Islet precursor cell (in vitro differentiated cells): Measurements from ENCODE around the gene GEMIN4.

ENCODE experiments used
- DNase-seq: peaks from one replicate; pipeline ENCODE4 v3.0.0-alpha.2; 2018

The GEMIN4 gene

DNA sequence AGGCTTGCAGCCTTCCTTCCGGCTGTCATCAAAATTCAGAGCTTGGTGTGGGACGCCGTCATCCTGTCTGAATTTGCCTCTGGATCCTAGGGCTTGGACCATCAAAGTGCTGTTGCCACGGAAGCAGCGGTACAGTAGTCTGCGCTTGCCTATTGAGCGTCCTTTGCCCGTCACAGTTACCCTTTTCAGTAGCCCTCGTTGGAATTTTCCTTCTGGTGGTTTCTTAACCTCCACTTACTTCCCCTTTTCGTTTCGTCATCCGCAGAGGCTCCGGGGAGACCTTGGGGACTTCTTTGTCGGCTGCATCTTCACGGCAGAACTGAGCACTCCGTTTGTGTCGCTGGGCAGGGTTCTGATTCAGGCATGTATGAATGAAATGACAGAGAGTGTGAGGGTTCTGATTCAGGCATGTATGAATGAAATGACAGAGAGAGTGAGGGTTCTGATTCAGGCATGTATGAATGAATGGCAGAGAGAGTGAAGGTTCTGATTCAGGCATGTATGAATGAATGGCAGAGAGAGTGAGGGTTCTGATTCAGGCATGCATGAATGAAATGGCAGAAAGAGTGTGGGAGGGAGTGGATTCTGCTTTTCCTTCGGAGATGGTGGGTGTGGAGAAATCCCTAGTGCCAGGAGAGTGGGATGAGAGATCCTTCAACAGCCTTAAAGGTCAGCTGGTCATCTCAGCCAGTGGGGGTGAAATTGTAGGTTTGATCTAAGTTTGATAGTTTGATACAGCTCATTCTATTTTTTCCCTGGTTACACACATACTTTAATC lies 11.6 kb downstream of the GEMIN4 start:
- DNase-seq = no peak

DNA sequence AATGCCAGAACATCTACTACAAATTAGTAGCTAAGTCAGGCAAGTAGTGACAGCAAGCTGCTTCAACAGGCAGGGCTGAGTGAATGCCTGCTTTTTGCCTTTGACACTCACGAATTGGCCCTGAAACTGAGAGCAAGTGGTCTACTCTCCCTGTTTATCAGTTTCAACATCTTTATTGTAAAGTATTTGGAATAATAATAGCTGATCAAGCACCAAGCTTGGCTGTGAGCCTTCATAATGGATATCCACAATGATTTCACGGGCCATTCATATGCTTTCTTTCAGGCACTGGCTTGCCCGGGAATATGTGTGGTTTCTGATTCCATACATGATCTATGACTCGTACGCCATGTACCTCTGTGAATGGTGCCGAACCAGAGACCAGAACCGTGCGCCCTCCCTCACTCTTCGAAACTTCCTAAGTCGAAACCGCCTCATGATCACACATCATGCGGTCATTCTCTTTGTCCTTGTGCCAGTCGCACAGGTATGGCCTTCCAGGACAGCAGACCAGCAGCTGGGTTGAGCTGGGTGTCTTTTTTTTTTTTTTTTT lies 14.4 kb downstream of the GEMIN4 start:
- DNase-seq = no peak

DNA sequence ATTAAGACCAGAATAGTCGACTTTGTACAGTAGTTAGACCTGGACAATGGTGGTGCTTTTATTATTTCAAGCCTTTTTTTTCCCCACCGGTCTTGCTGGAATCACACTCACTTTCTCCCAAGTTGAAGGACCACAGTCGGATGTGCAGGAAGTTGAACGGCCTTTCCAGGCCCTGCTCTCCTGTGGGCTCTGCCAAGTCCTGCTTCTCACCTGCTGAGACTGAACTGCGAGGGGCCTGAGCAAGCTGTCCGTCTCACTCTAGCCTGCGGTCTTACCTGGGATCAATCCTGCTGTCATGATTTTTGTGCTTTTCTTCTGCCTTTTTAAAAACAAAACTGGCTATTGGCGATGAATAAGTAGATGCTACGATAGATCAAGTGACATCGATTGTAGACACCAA lies 18.3 kb downstream of the GEMIN4 start:
- no peak for DNase-seq

DNA sequence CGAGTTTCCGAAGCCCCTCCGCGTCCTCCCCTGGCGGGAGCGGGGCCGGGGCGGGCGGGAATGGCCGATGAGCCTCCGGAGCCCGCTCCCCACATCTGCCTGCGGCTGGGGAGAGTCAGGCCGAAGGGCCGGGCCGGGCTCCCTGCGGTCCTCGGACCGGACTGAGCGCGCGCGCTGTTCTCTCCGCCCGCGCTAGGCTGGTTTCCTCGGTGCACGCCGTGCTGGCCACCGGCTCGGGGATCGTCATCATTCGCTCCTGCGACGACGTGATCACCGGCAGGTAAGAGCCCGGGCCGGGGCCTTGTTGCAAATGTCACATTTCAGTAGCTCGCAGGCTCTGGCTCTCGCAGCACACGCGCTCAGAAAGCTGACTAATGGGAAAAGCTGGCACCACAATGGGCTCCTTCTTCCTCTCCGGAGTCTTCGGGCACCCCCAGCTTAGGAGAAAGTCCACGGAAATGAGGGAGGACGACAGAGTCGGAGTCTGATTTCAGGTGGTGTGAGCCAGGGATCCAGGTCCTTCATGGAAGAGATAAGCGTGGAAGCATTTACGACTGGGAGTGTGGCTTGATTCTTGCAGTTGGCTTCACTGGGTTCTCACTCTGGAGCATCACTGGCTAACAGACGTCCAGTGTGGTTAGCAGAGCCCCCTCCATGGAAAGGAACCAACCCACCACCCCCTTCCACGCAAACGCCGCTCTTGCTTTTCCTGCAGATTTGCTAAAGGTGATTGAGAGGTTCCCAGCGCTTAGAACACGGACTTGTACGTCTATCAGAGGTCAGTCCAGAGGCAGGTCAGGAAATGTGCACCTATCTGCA lies 19.0 kb downstream of the GEMIN4 start:
- peak; percentile 74 for DNase-seq

DNA sequence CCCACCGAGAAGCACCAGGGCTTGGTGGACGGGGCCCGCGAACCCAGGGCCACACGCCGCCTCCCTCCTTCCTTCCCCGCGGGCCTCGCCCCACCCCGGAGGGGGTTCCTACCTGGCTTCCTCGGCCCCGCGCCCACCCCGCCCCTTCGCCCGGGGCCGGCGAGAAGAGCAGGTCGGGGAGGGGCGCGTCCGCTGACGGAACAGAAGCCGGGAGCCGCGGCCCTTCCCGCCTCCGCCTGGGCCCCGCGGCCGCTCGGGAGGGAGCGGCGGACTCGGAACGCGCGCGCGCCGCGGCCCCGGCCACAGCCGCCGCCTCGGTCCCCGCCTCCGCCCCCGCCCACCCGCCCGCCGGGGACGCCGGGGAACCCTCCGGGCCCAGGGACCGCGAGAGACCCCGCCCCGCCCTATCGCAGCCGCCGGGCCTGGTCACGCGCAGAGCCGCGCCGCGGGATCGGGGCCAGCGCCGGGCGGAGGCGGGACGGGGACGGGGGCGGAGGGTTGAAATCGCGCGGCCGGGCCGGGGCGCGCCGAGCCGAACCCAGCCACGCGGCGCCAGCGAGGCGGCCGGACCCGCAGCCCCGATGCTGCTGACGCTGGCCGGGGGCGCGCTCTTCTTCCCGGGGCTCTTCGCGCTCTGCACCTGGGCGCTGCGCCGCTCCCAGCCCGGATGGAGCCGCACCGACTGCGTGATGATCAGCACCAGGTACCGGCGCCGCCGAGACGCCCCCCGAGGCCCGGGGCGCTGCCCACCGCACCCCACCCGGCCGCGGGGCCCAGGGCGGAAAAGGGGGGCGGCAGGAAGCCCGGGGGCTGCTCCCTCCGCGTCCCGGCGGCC lies 19.8 kb downstream of the GEMIN4 start, which contains the start of gene TLCD3A:
TSS of gene TLCD3A (plus strand) at position 530 of the 835 bp plus-strand sequence. CDS start at position 582, 52 bp downstream.
- peak; percentile 85 for DNase-seq

DNA sequence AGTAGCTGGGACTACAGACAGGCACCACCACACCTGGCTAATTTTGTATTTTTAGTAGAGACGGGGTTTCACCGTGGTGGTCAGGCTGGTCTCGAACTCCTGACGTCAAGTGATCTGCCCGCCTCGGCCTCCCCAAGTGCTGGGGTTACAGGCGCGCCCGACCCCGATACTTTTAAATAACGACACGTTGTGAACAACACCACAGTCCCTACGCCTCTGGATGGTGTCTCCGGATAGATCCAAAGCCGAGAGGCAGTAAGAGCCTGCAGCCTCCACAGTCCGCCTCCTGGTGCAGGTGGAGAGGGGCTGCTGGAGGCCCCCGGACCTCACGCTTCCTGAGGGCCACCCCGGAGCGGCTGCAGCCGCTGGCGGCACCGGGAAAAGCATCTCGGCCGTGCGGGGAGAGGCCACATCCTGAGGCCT lies 20.4 kb downstream of the GEMIN4 start:
- DNase-seq = no peak

DNA sequence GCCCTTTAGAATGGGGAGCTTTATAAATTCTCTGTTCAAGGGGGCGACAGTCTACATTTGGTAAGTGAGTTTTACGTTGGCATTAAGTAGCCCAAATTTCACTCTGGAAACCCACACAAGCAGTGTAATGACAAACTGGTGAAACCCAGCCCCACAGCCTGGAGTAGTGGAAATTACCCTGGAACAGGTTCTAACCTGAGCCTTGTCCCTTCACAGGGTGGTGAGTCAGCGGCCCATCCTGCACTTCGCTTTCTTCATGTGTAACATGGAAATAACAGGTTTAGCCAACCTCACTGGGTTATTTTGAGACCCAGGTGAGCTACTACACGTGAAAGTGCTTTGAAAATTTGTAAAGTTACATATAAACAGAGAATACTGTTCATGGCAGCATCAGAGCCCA lies 23.2 kb downstream of the GEMIN4 start:
- DNase-seq = peak; percentile 84

DNA sequence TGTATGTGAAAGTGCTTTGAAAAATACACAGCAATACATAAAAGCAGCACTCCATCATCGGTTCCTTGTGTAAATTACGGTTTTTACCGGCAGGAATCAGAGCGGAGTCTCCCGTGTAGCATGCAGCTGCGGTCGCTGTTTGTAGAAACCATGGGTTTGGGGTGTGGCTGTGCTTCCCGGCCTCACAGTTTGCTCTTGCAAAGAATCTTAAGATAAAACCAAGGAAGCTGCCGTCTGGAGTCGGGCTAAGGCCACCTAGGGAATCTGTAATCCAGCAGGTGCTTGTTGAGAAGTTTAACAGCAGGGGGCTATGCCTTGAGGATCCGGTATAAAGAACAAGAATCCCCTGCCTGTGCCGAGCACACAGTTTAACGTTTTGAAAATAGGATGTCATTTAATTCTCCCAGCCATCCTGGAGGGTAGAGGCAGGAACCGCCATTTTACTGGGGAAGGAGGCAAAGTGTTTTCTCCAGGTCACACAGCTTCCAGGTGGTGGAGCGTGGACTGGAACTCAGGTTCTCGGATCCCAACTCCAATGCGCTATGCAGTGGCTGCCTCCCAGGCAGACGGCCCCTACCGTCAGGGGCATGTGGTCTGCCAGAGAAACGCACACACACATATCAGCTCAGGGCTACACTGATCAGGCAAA lies 25.7 kb downstream of the GEMIN4 start:
- no peak for DNase-seq

DNA sequence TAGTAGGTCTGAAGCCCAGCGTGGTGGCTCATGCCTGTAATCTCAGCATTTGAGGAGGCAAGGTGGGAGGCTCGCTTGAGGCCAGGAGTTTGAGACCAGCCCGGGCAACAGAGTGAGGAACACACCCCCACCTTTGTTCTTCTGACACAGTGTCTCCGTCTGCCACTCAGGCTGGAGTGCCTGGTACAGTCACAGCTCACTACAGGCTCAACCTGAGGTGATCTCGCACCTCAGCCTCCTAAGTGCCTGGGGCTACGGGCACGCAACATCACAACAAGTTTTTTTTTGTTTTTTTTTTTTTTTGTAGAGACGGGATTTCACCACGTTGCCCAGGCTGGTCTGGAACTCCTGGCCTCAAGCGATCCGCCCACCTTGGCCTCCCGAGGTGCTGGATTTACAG lies 26.3 kb downstream of the GEMIN4 start:
- peak; percentile 78 for DNase-seq

DNA sequence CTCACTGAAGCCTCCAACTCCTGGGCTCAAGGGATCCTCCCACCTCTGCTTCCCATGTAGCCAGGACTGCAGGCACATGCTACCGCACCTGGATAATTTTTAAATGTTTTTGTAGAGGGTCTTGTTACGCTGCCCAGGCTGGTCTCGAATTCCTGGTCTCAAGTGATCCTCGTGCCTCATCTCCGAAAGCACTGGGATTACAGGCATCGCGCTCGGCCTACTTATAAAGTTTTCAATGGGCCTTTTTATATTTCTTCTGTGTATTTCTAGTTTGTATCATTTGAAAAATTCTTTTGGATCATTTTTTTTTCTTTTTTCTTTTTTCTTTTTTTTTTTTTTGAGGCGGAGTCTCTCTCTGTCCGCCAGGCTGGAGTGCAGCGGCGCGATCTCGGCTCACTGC lies 27.0 kb downstream of the GEMIN4 start:
- DNase-seq = no peak

DNA sequence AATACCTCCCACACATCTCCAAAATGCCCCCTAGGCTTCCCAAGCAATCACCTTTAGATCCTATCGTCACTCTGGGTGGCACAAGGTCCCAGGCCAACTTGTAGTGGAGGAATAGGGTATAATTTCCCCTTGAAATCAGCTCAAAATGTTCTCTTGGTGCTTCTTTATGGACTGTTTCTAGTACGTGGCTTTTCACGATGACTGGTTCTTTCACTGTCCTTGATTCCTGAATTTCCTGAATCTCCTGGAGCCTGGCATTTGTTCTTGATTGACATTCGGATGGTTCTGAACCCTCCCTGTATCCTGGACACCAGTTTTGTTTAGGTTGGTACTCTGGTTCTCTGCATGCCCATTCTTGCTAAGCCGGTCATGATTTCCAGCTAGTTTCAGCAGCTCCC lies 30.5 kb downstream of the GEMIN4 start:
- DNase-seq = no peak

DNA sequence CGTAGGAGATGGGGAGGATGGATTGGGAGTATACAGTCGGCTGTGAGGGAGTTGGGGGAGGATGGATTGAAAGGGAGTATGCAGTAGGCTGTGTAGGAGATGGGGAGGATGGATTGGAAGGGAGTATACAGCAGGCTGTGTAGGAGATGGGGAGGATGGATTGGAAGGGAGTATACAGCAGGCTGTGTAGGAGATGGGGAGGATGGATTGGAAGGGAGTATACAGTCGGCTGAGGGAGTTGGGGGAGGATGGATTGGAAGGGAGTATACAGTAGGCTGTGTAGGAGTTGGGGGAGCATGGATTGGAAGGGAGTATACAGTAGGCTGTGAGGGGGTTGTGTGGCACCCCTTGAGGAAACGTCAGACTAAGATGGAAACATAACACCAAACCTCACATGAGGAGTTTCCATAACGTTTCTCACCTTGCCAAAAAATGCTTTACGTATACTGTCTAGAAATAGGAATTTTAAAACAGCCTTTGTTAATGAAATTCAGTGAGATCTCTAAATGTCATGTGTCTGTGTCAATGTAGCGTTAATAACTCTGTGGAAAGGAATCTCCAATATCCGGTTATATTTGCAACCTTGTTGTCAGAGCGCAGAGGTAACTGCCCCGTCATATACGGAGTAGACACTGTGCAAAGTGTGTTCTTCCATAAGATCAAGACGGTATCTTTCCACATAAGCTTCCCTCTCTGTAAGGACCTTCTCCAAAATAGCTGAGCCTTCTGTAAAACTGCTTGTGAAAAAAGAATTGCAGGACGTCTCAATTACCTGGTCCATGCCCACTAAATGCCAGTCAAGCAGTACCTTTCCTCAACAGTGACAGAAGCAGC lies 31.1 kb downstream of the GEMIN4 start:
- DNase-seq = no peak

DNA sequence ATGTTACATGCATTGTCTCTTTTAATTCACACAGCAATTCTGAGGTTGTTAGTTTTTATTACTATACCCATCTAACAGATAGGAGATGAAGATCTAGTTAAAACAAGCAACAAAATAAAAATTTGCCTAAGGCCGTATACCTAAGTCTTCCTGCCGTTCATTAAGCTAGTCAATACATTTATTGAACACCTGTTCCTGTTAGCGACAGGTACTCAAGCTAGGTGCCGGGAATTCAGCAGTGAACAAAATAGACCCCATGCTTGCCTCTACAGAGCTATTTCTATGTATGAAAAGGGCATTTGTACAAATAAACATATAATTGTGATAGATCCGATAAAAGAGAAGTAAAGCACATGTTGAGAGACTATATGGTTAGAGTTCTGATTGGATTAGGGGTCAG lies 34.0 kb downstream of the GEMIN4 start:
- no peak for DNase-seq

DNA sequence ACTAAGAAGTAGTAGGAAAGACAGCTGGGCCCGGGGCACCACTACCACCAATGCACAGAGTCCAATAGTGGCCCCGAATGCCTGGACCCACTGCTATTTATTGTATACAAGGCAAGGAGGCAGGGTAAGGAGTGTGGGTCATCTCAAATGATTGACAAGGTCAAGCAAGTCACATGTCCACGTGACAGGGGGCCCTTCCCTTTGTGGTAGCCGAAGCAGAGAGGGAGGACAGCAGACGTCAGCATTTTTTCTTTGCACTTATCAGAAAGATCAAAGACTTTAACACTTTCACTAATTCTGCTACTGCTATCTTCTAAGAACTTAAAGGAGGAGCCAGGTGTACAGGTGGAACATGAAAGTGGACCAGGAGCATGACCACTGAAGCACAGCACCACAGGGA lies 43.9 kb downstream of the GEMIN4 start:
- no peak for DNase-seq

DNA sequence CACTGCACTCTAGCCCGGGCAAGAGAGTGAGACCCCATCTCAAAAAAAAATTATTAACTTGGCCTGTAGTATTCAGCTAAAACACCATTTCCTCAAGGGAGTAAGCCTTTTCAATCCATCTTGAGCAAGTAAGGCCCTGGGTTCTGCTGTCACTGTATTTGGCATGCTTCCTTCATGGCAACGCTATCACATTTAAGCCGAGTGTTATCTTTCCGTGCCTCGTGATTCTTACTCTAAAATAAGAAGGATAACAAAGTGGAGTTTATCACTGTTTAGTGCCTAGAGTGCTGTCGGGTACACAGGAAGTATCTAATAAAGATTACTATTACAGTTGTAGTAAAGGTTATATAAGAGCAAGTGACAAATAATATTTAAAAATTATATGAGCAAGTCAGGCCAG lies 46.2 kb downstream of the GEMIN4 start:
- DNase-seq = no peak

DNA sequence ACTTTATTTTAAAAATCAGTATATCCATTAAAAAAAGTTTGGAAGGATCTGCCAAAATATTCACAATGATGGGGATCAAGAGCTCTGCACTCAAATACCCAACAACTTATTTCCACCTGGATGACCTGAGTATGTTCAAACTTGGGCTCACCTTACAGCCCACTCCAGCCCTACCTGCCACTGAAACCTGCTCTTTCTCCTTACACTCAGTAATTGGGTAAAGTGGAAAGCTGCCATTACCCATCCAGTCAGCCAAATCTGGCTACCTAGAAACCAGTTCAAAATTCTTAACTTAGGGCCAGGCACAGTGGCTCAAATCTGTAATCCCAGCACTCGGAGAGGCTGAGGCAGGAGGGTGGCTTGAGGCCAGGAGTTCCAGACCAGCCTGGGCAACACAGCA lies 47.1 kb downstream of the GEMIN4 start:
- no peak for DNase-seq

DNA sequence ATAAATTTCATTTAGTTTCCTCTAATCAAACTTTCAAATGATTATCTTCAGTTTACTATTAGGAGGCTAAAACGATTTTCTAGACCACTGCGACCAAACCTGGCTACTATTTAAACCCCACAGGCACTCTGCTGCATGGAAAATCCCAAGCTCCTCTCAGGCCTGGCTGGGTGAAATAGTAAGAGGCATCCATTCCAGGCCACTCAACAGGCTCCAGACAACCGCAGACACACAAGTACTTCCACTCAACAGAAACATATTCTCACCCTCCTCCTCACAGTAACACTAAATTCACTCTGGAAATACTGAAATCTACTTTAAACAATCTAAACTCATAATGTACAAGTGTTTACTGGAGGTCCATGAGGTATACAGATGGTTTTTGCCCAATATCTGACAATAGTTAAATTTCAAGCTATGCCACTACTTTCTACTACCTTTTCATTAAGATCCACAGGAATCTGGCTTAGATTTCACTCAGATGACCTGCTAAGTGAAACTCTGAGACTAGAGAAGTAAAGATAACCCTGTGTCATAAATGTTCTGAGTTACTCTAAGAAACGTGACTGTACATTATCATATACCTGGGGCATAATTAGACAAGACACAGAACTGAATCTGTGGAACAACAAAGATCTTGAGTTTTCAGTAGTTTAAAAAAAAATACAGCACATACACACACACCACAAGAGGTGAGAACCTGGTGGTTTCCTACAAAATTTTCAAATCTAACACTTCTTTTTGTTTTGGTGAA lies 47.8 kb downstream of the GEMIN4 start:
- DNase-seq = no peak

DNA sequence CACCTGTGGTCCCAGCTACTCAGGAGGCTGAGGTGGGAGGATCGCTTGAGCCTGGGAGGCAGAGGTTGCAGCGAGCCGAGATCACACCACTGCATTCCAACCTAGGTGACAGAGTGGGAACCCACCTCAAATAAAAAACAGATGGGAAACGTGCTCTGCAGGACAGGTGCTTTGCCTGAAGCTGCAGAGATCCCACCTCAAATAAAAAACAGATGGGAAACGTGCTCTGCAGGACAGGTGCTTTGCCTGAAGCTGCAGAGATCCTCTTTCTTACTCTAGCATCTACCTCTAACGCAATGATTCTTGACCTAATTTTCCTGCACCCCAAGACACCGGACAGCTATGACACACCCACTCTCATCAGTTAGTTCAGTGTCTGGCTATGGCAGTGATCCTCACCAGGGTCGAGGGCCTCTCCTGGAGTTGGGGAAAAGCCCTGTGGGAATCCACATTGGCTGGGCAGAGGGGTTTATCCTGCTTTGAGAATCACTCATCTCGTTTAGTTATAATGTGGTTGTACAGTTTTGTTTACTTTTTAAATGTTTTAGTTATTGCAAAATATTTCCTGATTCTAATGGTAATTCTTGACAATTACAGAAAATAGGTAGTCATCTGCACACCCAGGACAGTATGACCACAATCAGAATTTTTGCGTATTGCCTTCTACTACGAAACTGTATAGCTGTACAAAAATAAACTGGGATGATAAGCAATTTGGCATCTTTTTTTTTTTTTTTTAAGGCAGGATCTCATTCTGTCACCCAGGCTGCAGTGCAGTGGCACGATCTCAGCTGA lies 48.8 kb downstream of the GEMIN4 start:
- no peak for DNase-seq

DNA sequence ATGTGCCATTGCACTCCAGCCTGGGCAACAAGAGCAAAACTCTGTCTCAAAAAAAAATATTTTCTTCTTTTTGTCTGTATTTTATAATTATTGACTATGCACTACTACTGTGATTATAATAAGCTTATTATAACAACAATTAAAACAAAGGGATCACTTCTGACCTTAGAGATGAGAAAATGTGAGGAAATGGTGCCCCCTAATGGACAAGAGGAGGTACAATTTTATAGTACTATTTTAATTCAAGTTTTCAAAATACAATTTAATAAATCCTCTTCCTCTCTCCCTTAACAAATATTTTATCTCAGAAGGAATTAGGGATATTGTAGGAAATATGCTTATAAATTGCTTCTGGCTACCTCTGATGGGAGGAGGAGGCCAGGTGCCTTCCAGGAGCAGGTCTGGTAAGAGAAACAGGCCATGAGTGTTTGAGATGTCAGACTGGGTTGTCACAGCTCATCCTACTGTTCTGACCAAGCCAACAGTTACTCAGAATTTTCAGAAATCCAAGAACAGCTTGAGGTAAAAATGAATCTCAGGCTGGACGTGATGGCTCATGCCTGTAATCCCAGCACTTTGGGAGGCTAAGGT lies 51.5 kb downstream of the GEMIN4 start:
- no peak for DNase-seq
